K562 (cell line): ENCODE results near the gene ATP6V1A. TPM values are rescaled to one million over a fixed set of nuclear protein-coding genes. Genes with fewer than 3 reads are reported as not detected.
A peak's percentile ranks its signal among the peaks of the same experiment; 100 is the strongest.

Experiments
- ATAC-seq: fragments of 200-7000 bp; cut with Tn5 transposase; 3 replicates; pipeline ENCODE4 v1.9.1; 2020; ENCODE audit warnings: moderate library complexity
- BruUV-seq: library from RNA; stranded (reverse); fragments of 400-500 nt; replicated peaks from 2 replicates; lab custom pipeline; 2021; lab: Mats Ljungman, UMichigan
- CTCF ChIA-PET: fragments of 300-600 bp; formaldehyde crosslinking; extraction: SDS; loops from one replicate; lab custom pipeline; 2021; ENCODE audit warnings: low intra/inter-chr PET ratio; lab: Yijun Ruan, JAX
- POLR2A ChIA-PET: fragments of 300-600, 350-650 bp; sonication (Branson Sonifier 250); formaldehyde crosslinking; extraction: SDS; loops from one replicate; lab custom pipeline; 2021; ENCODE audit warnings: antibody characterized with exemption, inconsistent platforms; lab: Yijun Ruan, JAX
- DNase-seq, 4 experiments: peaks; one replicate each; pipeline versions ENCODE4 v3.0.0 to v3.0.0-alpha.2; 2011 to 2018; ENCODE audit warnings: low spot score in 3 of 4, mixed read lengths in 3 of 4; ENCODE audit errors: extremely low read depth in 1 of 4
- FAIRE-seq: peaks from 2 replicates; lab custom pipeline; 2011; peaks lifted over from hg19 to GRCh38; lab: Jason Lieb, UNC
- H2AFZ ChIP-seq: 2 replicates; pipeline ENCODE4 v1.6.0; 2011; ENCODE audit warnings: low read depth, low read length, control low read depth, inconsistent platforms
- H3K27ac ChIP-seq: fragments of 200-600 bp; 3 replicates; pipeline ENCODE4 v1.8.0; 2011; ENCODE audit warnings: low read depth, mild to moderate bottlenecking, control low read depth, inconsistent platforms, low read length, moderate library complexity, mixed read lengths; ENCODE audit errors: extremely low read depth
- H3K27me3 ChIP-seq, 2 experiments: fragments of 300-600 bp in 1 of 2; 2 replicates in 1 of 2; 3 replicates in 1 of 2; pipeline versions ENCODE4 v1.6.0 to v1.8.0; 2011; ENCODE audit warnings: inconsistent platforms in 2 of 2, low read length in 2 of 2, mild to moderate bottlenecking in 1 of 2, mixed read lengths in 1 of 2, moderate library complexity in 1 of 2; ENCODE audit not compliant: control insufficient read depth in 2 of 2, insufficient read depth in 2 of 2
- H3K36me3 ChIP-seq: fragments of 300-600 bp; 3 replicates; pipeline ENCODE4 v1.8.0; 2011; ENCODE audit warnings: mild to moderate bottlenecking, low read length, inconsistent platforms; ENCODE audit not compliant: control insufficient read depth, insufficient read depth
- H3K4me1 ChIP-seq, 2 experiments: fragments of 200-600 bp in 1 of 2; replicated peaks in 1 of 2; 2 replicates in 1 of 2; 3 replicates in 1 of 2; pipeline versions ENCODE4 v1.5.1 to v1.8.0; 2011; ENCODE audit warnings: inconsistent platforms in 2 of 2, low read length in 2 of 2, mild to moderate bottlenecking in 1 of 2, mixed read lengths in 1 of 2, moderate library complexity in 1 of 2; ENCODE audit not compliant: control insufficient read depth in 2 of 2, insufficient read depth in 2 of 2
- H3K4me2 ChIP-seq: 2 replicates; pipeline ENCODE4 v1.6.1; 2011; ENCODE audit warnings: low read length, control low read depth, inconsistent platforms, mixed read lengths; ENCODE audit not compliant: insufficient read depth
- H3K4me3 ChIP-seq: fragments of 200-600 bp; sonication (generic), shearing (Covaris generic); 2 replicates; pipeline ENCODE4 v1.5.1; 2016; ENCODE audit warnings: control low read depth, inconsistent platforms
- H3K79me2 ChIP-seq: fragments of 200-600 bp; 3 replicates; pipeline ENCODE4 v1.8.0; 2011; ENCODE audit warnings: low read length, inconsistent platforms; ENCODE audit not compliant: control insufficient read depth, insufficient read depth
- H3K9ac ChIP-seq, 2 experiments: 2 replicates each; pipeline versions ENCODE4 v1.6.0 to v1.6.1; 2011; ENCODE audit warnings: low read depth in 2 of 2, low read length in 2 of 2, control low read depth in 1 of 2, inconsistent platforms in 1 of 2, mild to moderate bottlenecking in 1 of 2, mixed read lengths in 1 of 2; ENCODE audit not compliant: insufficient read depth in 1 of 2
- H3K9me1 ChIP-seq: one replicate; pipeline ENCODE4 v1.6.0; 2011; ENCODE audit warnings: inconsistent platforms, mild to moderate bottlenecking, low read length, moderate library complexity; ENCODE audit not compliant: control insufficient read depth, insufficient read depth
- H3K9me3 ChIP-seq: replicated peaks from 2 replicates; pipeline ENCODE4 v1.5.1; 2011; ENCODE audit warnings: low read depth, low read length, inconsistent platforms; ENCODE audit not compliant: control insufficient read depth, insufficient read depth
- H4K20me1 ChIP-seq: replicated peaks from 2 replicates; pipeline ENCODE4 v1.6.1; 2011; ENCODE audit warnings: low read length, inconsistent platforms, mixed read lengths; ENCODE audit not compliant: control insufficient read depth, insufficient read depth
- SPI1 ChIP-seq: IDR thresholded peaks from 2 replicates; pipeline ENCODE4 v1.6.1; 2011; ENCODE audit warnings: low read depth, low read length, control low read depth, borderline replicate concordance
- ZNF3 ChIP-seq: fragments of 250-450 bp; sonication (Bioruptor Pico); IDR thresholded peaks from 2 replicates; pipeline ENCODE4 v1.5.0; 2021; ENCODE audit warnings: mild to moderate bottlenecking, moderate library complexity
- ZNF512 ChIP-seq: IDR thresholded peaks from 2 replicates; pipeline ENCODE4 v1.6.1; 2016; ENCODE audit warnings: missing genetic modification characterization, missing compliant biosample characterization
- WGBS: fragments of 100-300 bp; shearing (Covaris generic); methylation state at CpG from one replicate; pipeline ENCODE4 v1.1.6; 2016; ENCODE audit warnings: low coverage, mixed read lengths; ENCODE audit not compliant: insufficient coverage; ENCODE audit errors: missing lambda C conversion rate; 5-methylcytosine and 5-hydroxymethylcytosine counted together
- in situ Hi-C: fragments of 300-500 bp; cut with MboI; formaldehyde crosslinking; loops from 4 replicates; pipeline ENCODE4 v1.15.0; 2018; ENCODE audit warnings: inconsistent platforms, mixed read lengths
- intact Hi-C: fragments of 100-400 bp; cut with micrococcal nuclease; formaldehyde crosslinking; loops from 2 replicates; pipeline ENCODE4 v1.14.2; 2022
- polyA plus RNA-seq, 8 experiments: library from polyadenylated mRNA; depleted of rRNA in 4 of 8; stranded (reverse) in 5 of 8; unstranded in 3 of 8; fragments of >200 nt; fragmentation: Nextera tagmentation in 2 of 8; fragmentation: Illumina TruSeq in 1 of 8; extraction: Ambion mirVana in 2 of 8; extraction: Trizol in 1 of 8; gene quantifications; 2 replicates each; pipeline versions ENCODE4 v1.2.1 to v1.2.3, GENCODE V29; 2011 to 2014; ENCODE audit warnings: inconsistent platforms in 1 of 8, missing spikeins in 1 of 8
- total RNA-seq, 7 experiments: library from RNA; depleted of rRNA in 6 of 7; stranded (reverse); fragments of >200 nt in 6 of 7; fragmentation: Illumina TruSeq in 2 of 7; extraction: Trizol in 2 of 7; gene quantifications; 2 replicates each; pipeline versions ENCODE4 v1.2.1 to v1.2.3, GENCODE V29; 2011 to 2021; ENCODE audit warnings: low replicate concordance in 1 of 7

The ATP6V1A gene
- total and polyA plus RNA-seq, 9 of the 15 experiments (the other 6 are each of a cell fraction or from before 2014, with no cell fraction given), result 23.6 to 57.1 (median 39.9) TPM

- no peak for TF ChIP-seq ZNF3 (CRISPR knock-in tag)
Measured at GRCh38 chr3:113697500-113698090, 49.2 kb upstream of the ATP6V1A start (continued).

GRCh38 chr3:113698213-113698742, 48.6 kb upstream of the ATP6V1A start:
- CTCF ChIA-PET, result no interaction called here
- no peak overlapping the region for H2AFZ ChIP-seq
- no peak overlapping the region for H3K4me2 ChIP-seq
- no peaks in the 10 kb centered on the region for H4K20me1 ChIP-seq
- BruUV-seq, result no TSS peak
- intact Hi-C loops, result no loop called here
- no peaks in the 10 kb centered on the region for H3K36me3 ChIP-seq
- in situ Hi-C loops, result no loop called here
- H3K79me2 ChIP-seq, result peaks cover 14% of the 10 kb centered on the region; the same call in 2 of the 3 replicates
- FAIRE-seq, result no peak
- no peaks in the 10 kb centered on the region for H3K9me1 ChIP-seq
- TF ChIP-seq ZNF512 (tag) (peak; percentile 77), SPI1 (no peak)
- TF ChIP-seq, all 486 proteins: peak for 1
- no peaks in the 10 kb centered on the region for H3K9me3 ChIP-seq
- no peak overlapping the region for H3K9ac ChIP-seq
- peaks cover 0 to 5% of the 10 kb centered on the region in 2 experiments; a peak in 2 of 5 replicates for H3K4me1 ChIP-seq
- no peak for DNase-seq
- 25% methylated on average over 5 of the region's 6 CpGs for WGBS
- H3K4me3 ChIP-seq, result no peak overlapping the region
- no peak overlapping the region for H3K27ac ChIP-seq
- H3K27me3 ChIP-seq, result no peaks in the 10 kb centered on the region
- POLR2A ChIA-PET, result no interaction called here
- no peak for ATAC-seq
